GM12878 (cell line): Measurements from ENCODE around the gene FGD5. TPM values are rescaled to one million over a fixed set of nuclear protein-coding genes. Genes with fewer than 3 reads are reported as not detected.

Source experiments
- ATAC-seq: fragments of 200-7000 bp; cut with Tn5 transposase; 3 replicates; pipeline ENCODE4 v1.9.1; 2020; ENCODE audit warnings: mild to moderate bottlenecking, moderate library complexity
- BruUV-seq: library from RNA; stranded (reverse); fragments of 400-500 nt; replicated peaks from 2 replicates; lab custom pipeline; 2021; lab: Mats Ljungman, UMichigan
- CTCF ChIA-PET: fragments of 300-600 bp; sonication (Branson Sonifier 250); formaldehyde crosslinking; extraction: SDS; loops from one replicate; lab custom pipeline; 2021; ENCODE audit warnings: inconsistent platforms; lab: Yijun Ruan, JAX
- POLR2A ChIA-PET: fragments of 350-600 bp; formaldehyde crosslinking; extraction: SDS; loops from one replicate; lab custom pipeline; 2021; ENCODE audit warnings: inconsistent platforms; lab: Charles Lee
- RAD21 ChIA-PET: fragments of 300-600 bp; sonication (Branson Sonifier 250); formaldehyde crosslinking; loops from one replicate; lab custom pipeline; 2023; ENCODE audit warnings: antibody characterized with exemption; ENCODE audit not compliant: unreplicated experiment; lab: Charles Lee
- SMC1A ChIA-PET: fragments of 300-600 bp; sonication (Branson Sonifier 250); formaldehyde crosslinking; loops from one replicate; lab custom pipeline; 2023; ENCODE audit not compliant: unreplicated experiment, uncharacterized antibody; lab: Charles Lee
- DNase-seq: peaks from one replicate; pipeline ENCODE4 v3.0.0-alpha.2; 2011; ENCODE audit warnings: low read depth, low spot score
- FAIRE-seq: peaks from 3 replicates; lab custom pipeline; 2011; peaks lifted over from hg19 to GRCh38; lab: Jason Lieb, UNC
- H2AFZ ChIP-seq: 2 replicates; pipeline ENCODE4 v1.6.0; 2011; ENCODE audit warnings: low read depth, low read length, control low read depth; ENCODE audit not compliant: control insufficient read depth
- H3K27ac ChIP-seq: 2 replicates; pipeline ENCODE4 v1.5.1; 2011; ENCODE audit warnings: control low read depth; ENCODE audit not compliant: control insufficient read depth, insufficient read depth
- H3K27me3 ChIP-seq, 2 experiments: replicated peaks in 1 of 2; 2 replicates each; pipeline versions ENCODE4 v1.6.0 to v1.6.1; 2011; ENCODE audit warnings: low read length in 1 of 2; ENCODE audit not compliant: control insufficient read depth in 2 of 2, insufficient read depth in 2 of 2
- H3K36me3 ChIP-seq, 2 experiments: 2 replicates each; pipeline ENCODE4 v1.5.1; 2011; ENCODE audit warnings: low read length in 1 of 2; ENCODE audit not compliant: control insufficient read depth in 2 of 2, insufficient read depth in 2 of 2
- H3K4me1 ChIP-seq: 2 replicates; pipeline ENCODE4 v1.6.1; 2011; ENCODE audit warnings: mild to moderate bottlenecking, low read length, moderate library complexity, mixed read lengths; ENCODE audit not compliant: control insufficient read depth, insufficient read depth
- H3K4me2 ChIP-seq: 2 replicates; pipeline ENCODE4 v1.6.0; 2011; ENCODE audit warnings: control low read depth; ENCODE audit not compliant: control insufficient read depth, insufficient read depth
- H3K4me3 ChIP-seq: fragments of 200-600 bp; sonication (generic); 2 replicates; pipeline ENCODE4 v1.5.1; 2016
- H3K79me2 ChIP-seq: 2 replicates; pipeline ENCODE4 v1.6.0; 2011; ENCODE audit warnings: low read length; ENCODE audit not compliant: control insufficient read depth, insufficient read depth
- H3K9ac ChIP-seq: 2 replicates; pipeline ENCODE4 v1.8.0; 2011; ENCODE audit warnings: low read length, control low read depth, mixed read lengths; ENCODE audit not compliant: control insufficient read depth, insufficient read depth
- H3K9me3 ChIP-seq: replicated peaks from 3 replicates; pipeline ENCODE4 v1.5.1; 2011; ENCODE audit warnings: mild to moderate bottlenecking, low read length; ENCODE audit not compliant: control insufficient read depth, insufficient read depth
- H4K20me1 ChIP-seq: 2 replicates; pipeline ENCODE4 v1.6.0; 2011; ENCODE audit not compliant: control insufficient read depth, insufficient read depth
- CBFB ChIP-seq: IDR thresholded peaks from 2 replicates; pipeline ENCODE4 v1.6.1; 2016; ENCODE audit warnings: antibody characterized with exemption, low read depth
- E2F8 ChIP-seq: fragments of 450-650 bp; IDR thresholded peaks from 2 replicates; pipeline ENCODE4 v1.6.1; 2018; ENCODE audit warnings: mild to moderate bottlenecking, low read depth, moderate library complexity; ENCODE audit not compliant: partially characterized antibody
- ETV6 ChIP-seq, 2 experiments: fragments of 450-650 bp in 1 of 2; IDR thresholded peaks in 1 of 2; conservative IDR thresholded peaks in 1 of 2; 2 replicates each; pipeline ENCODE4 v1.6.1; 2014; ENCODE audit warnings: antibody characterized with exemption in 1 of 2, borderline replicate concordance in 1 of 2, low read depth in 1 of 2, mild to moderate bottlenecking in 1 of 2, moderate library complexity in 1 of 2
- JUND ChIP-seq: IDR thresholded peaks from 2 replicates; pipeline ENCODE4 v1.6.1; 2012; ENCODE audit warnings: low read depth, mild to moderate bottlenecking, low read length, improper control_type of control experiment, moderate library complexity
- KAT2A ChIP-seq: conservative IDR thresholded peaks from 2 replicates; pipeline ENCODE4 v1.6.1; 2011; ENCODE audit warnings: low read depth, low read length; ENCODE audit not compliant: control insufficient read depth
- MXI1 ChIP-seq: fragments of 150-350 bp; IDR thresholded peaks from 2 replicates; pipeline ENCODE4 v1.6.1; 2011; ENCODE audit warnings: low read depth, mild to moderate bottlenecking, inconsistent platforms, low read length, improper control_type of control experiment
- PAX5 ChIP-seq: IDR thresholded peaks from 2 replicates; pipeline ENCODE4 v1.6.1; 2011; ENCODE audit warnings: low read depth, low read length, borderline replicate concordance
- RAD21 ChIP-seq: IDR thresholded peaks from 2 replicates; pipeline ENCODE4 v1.6.1; 2011; ENCODE audit warnings: mild to moderate bottlenecking, low read depth, low read length, moderate library complexity; ENCODE audit not compliant: insufficient read depth
- RB1 ChIP-seq: fragments of 450-650 bp; formaldehyde crosslinking; IDR thresholded peaks from 2 replicates; pipeline ENCODE4 v1.6.1; 2017; ENCODE audit warnings: mild to moderate bottlenecking, borderline replicate concordance
- SP1 ChIP-seq: IDR thresholded peaks from one replicate; pipeline ENCODE4 v1.6.1; 2011; ENCODE audit warnings: low read depth, low read length
- WGBS: methylation state at CpG from one replicate; pipeline ENCODE4 v1.1.6; 2016; ENCODE audit warnings: low lambda C conversion rate; ENCODE audit not compliant: insufficient replicate concordance, insufficient coverage; ENCODE audit errors: missing lambda C conversion rate; 5-methylcytosine and 5-hydroxymethylcytosine counted together
- in situ Hi-C: fragments of 300-500 bp; cut with MboI; formaldehyde crosslinking; loops from 9 replicates; pipeline ENCODE4 v1.14.3; 2018; ENCODE audit warnings: mixed read lengths
- intact Hi-C: fragments of 100-400 bp; cut with micrococcal nuclease; formaldehyde crosslinking; loops from one replicate; pipeline ENCODE4 v1.14.2; 2022; ENCODE audit not compliant: unreplicated experiment
- polyA plus RNA-seq, 11 experiments: library from polyadenylated mRNA; depleted of rRNA in 4 of 11; unstranded in 6 of 11; stranded (reverse) in 5 of 11; fragments of >200 nt; fragmentation: Nextera tagmentation in 4 of 11; fragmentation: Illumina TruSeq in 1 of 11; extraction: Ambion mirVana in 4 of 11; extraction: Trizol in 1 of 11; gene quantifications; 1 replicate in 1 of 11; 2 replicates in 10 of 11; pipeline versions ENCODE4 v1.2.1 to v1.2.3, GENCODE V29; 2011 to 2016; ENCODE audit warnings: inconsistent platforms in 2 of 11, missing spikeins in 2 of 11, low read depth in 1 of 11
- total RNA-seq, 4 experiments: library from RNA; depleted of rRNA in 3 of 4; stranded (reverse); fragments of >200 nt in 3 of 4; fragmentation: Illumina TruSeq in 1 of 4; extraction: Trizol in 1 of 4; gene quantifications; 2 replicates each; pipeline versions ENCODE4 v1.2.1 to v1.2.3, GENCODE V29; 2013 to 2021

The FGD5 gene
- total and polyA plus RNA-seq, 10 of the 15 experiments (the other 5 are each of a cell fraction or from before 2014, with no cell fraction given) = 0.03 to 0.13 (median 0.11) TPM; not detected in 3

GRCh38 chr3:14969671-14970070 is 150.9 kb downstream of the FGD5 start (continued):
- TF ChIP-seq MXI1 = no peak
- no peak for TF ChIP-seq JUND
- TF ChIP-seq SP1 = no peak
- no peak for TF ChIP-seq ETV6 (conservative IDR thresholded peaks at IDR 0.05 in 1 of 2, IDR thresholded peaks at IDR 0.05 in 1 of 2; ENCODE audit: borderline replicate concordance in 1 of 2, low read depth in 1 of 2)
- TF ChIP-seq RB1 = no peak
- TF ChIP-seq PAX5 = no peak
- TF ChIP-seq E2F8 = no peak

- WGBS = 95% methylated on average over 1 of the region's 1 CpG
- DNase-seq (no peak), ATAC-seq (no peak), FAIRE-seq (no peak)
- no peak overlapping the region for H3K4me2 ChIP-seq
- H3K9ac ChIP-seq = no peak overlapping the region
- no TSS peak for BruUV-seq
- H3K36me3 ChIP-seq = peaks cover 0 to 3% of the 10 kb centered on the region in 2 experiments; a peak in 2 of 4 replicates
- no peaks in the 10 kb centered on the region for H3K9me3 ChIP-seq
- no peaks in the 10 kb centered on the region; the same call in 1 of the 2 replicates for H3K4me1 ChIP-seq
- ChIA-PET RAD21 (interaction anchor here (1.0 kb wide), 1 partner anchor 28 kb away, joined by 3 read pairs; no protein-coding TSS in a partner anchor), SMC1A (no interaction called here), CTCF (interaction anchor here (1.6 kb wide), 1 partner anchor 22 kb away, joined by 4 read pairs; no protein-coding TSS in a partner anchor), POLR2A (interaction anchor here (0.6 kb wide), 1 partner anchor 1667 kb away, joined by 3 read pairs; no protein-coding TSS in a partner anchor)
- H2AFZ ChIP-seq = no peak overlapping the region
- in situ Hi-C loops (no loop called here), intact Hi-C loops (no loop called here)
- H3K4me3 ChIP-seq = no peak overlapping the region
- H3K79me2 ChIP-seq = peaks cover 4% of the 10 kb centered on the region
- H4K20me1 ChIP-seq = no peaks in the 10 kb centered on the region
- H3K27me3 ChIP-seq = no peaks in the 10 kb centered on the region
- H3K27ac ChIP-seq = no peak overlapping the region
- TF ChIP-seq CBFB (no peak), RAD21 (no peak), KAT2A (no peak)
These were observed 157.6 kb downstream of the FGD5 start for GRCh38 chr3:14976317-14976716.
